T-helper 9 cell (primary cell): ENCODE results near the gene KLK11.

Source experiments
- DNase-seq: peaks from one replicate; pipeline ENCODE4 v3.0.0-alpha.2; 2020

The KLK11 gene

DNA sequence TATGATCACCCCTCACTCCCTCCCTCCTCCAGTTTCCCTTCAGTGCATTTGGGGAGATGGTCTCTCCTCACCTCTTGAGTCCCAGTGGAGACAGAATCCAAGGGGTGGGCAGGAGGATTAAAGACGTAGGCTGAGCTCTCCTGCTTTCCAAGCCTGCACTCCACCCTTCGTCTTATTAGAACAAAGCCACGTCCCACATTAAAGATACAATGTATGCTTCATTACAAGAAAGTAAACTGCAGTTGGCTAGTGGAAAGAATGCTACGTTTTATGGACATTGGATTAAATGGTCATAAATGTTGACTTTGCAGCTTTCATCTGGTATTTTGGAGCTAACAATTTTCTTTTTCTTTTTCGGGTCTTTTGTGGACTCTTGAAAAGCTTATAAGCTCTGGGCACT, 1.5 kb upstream of the KLK11 start:
- DNase-seq = no peak

DNA sequence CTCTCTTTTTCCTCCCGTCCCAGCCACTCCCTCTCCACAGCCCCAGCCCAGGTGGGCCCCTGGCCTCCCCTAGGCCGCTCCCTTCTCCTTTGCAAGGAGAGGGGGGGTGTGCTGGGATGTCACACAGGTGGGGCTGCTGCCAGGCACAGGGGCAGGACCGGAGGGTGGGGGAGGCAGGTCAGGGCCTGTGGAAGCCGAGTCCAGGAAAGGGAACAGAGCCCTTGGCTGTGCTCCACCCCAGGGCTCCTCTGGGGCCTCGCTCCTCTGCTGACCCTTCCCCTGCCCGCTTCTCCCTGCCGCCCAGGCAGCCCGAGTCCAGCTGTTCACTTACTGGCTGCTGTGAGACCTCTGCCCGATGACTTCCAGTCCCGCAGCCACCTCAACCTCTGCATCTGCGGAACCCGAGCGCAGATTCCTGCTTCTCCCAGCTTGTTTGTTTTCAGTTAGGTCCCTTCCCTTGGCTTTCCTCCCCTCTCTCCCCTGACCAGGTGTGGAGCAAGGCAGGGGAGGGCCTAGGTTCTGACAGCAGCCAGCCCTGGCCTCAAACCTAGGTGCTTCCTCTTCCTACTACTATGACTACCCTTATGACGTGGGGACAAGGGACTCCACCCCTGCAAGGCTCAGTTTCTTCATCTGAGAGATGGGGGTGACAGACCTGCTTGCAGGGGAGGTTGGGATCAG, 850 bp upstream of the KLK11 start:
- no peak for DNase-seq

DNA sequence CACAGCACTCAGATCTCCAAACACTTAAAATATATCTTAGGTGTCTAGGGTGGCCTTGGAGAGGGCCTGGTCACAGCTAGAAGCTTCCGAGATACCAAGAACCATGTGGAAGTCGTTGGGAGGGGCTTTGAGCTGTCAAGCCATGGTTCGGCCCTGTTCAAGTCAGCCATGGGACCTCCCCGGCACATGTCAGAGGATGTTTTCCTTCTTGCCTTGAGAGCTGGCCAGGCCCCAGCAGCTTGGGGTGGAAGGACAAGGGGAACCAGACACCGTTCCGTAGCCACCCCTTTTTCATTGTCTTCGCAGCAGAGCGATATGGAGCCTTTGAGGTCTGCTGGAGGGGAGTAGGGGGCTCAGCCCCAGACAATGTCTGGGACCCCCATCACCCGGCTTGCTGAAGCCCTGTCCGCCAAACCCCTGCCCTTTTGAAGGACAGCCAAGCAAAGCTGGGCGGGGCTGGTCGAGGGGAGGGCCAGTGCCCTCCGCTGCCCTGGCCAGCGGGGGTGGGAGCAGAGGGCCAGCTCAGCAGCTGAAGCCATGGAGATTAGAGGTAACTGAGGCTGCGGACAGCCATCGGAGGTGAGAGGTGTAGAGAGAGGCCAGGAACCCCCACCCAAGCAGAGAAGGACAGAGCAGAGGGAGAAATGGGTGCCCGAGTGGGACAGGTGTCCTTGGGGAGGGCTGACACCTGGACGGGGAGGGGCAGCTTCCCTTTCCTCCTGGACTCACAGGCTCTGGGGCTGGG, 435 bp downstream of the KLK11 start:
- DNase-seq = no peak

DNA sequence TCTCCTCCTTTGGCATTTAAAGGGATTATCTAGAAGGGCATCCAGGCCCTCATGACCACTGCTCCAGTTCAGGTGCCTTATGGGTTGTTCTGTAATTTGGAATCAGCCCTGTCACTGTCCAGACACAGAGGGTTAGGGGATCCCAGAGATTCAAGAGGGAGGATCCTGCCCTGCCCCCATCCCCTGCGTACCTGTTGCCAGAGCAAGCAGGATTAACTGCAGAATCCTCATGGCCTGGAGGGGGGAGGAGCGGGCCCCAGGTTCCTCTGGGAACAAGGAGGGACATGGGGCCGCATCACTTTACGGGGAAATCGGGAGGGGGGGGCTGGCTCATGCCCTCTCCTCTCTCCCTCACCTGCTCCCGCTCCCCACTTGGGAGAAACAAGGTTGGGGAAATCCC, 1.0 kb downstream of the KLK11 start:
- DNase-seq = no peak

GRCh38 chr19:51024924-51025323, 1.5 kb downstream of the KLK11 start:
- DNase-seq = no peak

GRCh38 chr19:51023946-51024345, 2.5 kb downstream of the KLK11 start:
- no peak for DNase-seq

- DNase-seq = no peak
Measured at GRCh38 chr19:51022526-51022925, 3.9 kb downstream of the KLK11 start.

DNA sequence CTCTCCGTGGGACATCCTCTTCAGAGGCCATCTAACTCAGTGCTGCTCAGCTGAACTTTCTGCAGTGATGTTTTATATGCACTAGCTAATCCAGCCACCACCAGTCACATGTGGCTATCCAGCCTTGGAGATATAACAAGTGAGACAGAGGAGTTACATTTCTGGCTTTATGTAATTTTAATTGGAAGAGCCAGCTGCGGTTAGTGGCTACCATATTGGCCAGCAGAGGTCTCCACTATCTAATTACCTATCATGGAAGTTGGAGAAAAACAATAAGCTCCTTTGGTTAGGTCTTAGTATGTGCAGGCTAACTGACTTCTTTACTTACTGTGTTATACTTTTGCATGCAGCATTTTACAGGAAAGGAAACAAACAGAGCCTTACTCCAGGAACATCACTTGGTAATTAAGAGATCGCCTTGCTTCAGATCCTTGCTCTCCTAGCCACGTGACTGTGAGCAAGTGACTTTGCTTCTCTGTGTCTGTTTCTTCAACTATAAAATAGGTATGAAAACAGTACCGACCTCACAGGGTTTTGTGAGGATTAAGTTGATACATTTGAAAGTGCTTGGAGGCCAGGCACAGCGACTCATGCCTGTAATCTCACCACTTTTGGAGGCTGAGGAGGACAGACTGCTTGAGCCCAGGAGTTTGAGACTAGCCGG, 5.3 kb downstream of the KLK11 start:
- no peak for DNase-seq

GRCh38 chr19:51019544-51019925, 6.9 kb downstream of the KLK11 start, which contains the start of gene KLK10:
TSS of gene KLK10 (minus strand) at chr19:51019709. CDS start at chr19:51019130, 579 bp downstream.
- no peak for DNase-seq

- DNase-seq = no peak
Measured at GRCh38 chr19:51018745-51019543, 7.5 kb downstream of the KLK11 start.

DNA sequence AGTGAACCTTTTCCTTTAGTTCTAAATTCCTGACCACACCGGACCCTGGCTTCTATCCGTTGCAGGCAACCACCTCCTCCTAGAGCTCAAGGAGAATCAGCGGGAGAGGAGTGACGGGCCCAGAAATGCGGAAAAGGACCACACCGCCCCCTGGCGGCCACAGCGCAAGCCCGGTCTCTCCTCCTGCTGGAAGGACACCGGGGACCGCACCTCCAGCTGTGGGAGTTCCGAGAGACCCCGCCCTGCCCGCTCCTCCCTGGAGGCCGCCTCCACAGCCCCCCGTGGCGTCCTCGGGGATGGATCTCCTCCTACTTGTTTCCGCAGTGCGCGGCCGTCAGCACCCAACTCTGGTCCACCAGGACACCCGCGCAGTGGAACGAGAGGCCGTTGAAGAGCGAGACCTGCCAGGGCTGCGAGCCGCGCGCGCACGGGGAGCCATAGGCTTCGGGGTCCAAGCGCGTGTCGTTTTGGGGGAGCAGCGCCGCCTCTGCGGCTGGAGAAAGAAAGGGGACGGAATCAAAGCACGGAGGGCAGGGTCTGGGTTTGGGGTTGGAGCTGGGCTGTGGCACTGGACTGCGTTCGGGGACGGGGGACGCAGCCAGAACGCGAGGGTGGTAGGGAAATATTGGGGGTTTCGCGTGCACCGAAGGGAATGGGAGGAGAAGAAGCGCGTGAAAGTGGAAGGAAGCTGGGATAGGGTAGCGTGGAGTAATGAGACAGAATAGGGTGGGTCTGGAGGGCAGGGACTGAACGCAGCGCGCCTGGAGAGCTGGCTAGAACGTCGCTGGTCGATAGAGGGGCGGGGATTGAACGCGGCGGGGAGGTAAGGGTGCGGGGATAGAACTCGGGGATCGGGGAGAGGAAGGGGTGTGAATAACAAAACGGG, 9.4 kb downstream of the KLK11 start:
- DNase-seq = peak; percentile 23

DNA sequence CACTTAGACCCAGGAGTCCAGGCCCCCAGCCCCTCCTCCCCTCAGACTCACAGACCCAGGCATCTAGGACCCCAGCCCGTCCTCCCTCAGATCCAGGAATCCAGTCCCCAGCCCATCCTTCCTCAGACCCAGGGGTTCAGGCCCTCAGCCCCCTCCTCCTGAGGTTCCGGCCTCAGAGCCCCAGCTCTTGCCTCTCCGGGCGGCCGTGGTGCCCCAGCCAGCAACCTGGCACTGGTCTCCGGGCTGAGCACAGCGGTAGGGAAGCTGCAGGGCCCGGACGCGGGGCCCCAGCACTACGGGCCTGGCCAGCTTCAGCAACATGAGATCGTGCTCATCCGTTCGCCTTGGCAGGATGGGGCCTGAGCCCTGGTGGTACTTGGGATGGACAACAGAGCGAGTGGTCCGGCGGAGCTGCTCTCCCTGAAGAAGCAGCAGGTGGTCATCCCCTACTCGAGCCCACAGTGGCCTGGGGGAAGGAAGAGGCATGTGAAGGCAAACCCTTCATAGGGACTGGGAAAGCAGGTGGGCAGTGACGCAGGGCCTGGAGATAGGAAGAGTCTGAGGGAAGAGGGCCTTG, 10.6 kb downstream of the KLK11 start:
- no peak for DNase-seq

DNA sequence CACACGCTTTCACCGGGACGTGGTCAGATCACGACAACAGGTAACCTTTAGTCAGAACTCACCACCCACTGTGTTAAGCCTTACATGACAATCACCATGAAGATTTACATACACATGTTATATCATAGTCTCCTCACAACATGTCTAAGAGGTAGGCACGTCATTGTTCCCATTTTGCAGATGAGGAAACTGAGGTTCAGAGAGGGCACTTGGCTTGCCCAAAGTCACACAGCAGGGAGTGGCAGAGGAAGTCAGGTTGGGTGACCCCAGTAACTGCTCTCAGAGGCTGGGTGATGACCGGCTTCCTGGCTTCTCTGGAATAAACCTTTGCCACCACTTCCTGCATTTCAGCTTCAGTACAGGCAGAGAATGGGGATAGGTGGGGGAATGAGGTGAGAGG, 12.2 kb downstream of the KLK11 start:
- no peak for DNase-seq

- no peak for DNase-seq
Measured at GRCh38 chr19:51012661-51013190, 13.7 kb downstream of the KLK11 start.

GRCh38 chr19:51010066-51010795, 16.2 kb downstream of the KLK11 start:
- no peak for DNase-seq

DNA sequence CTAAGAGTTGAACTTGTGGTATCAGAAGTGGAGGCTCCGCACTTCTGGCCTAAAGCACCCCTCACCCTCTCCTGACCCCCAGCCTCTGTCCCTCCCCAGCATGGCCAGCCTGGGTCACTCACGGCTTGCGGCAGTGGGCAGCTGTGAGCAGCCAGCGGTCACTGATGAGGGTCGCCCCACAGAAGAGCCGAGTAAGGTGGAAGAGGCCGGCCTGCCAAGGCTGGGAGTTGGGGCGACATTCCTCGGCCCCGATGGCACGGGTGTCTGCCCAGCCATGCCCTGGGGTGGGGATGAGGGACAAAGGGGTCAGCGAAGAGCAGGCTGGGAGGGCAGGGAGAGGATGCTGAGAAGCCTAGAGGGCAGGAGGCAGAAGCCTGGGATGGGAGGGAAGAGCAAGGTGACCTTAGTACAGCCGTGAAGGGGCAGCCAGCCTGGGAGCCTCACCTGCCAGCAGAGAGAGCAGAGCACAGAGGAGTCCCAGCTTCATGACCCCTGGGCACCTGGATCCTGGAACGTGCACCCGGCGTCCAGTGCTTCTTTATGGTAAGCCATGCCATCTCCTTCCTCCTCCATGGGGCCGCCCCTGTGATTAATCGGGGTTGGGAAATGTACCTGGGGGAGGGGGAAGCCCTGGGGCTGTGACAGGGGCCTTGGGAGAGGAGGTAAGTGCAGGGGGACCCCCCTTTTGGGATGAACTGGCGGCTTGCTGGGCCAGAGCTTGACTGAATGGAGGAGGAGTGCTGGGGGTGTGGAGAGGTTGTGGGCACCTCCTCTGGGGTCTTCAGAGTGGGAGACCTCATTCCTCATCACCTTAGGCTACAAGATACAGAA, 17.1 kb downstream of the KLK11 start:
- DNase-seq = no peak

- no peak for DNase-seq
Measured at GRCh38 chr19:51007488-51007887, 18.9 kb downstream of the KLK11 start.

- no peak for DNase-seq
Measured at GRCh38 chr19:51006406-51006805, 20.0 kb downstream of the KLK11 start.

DNA sequence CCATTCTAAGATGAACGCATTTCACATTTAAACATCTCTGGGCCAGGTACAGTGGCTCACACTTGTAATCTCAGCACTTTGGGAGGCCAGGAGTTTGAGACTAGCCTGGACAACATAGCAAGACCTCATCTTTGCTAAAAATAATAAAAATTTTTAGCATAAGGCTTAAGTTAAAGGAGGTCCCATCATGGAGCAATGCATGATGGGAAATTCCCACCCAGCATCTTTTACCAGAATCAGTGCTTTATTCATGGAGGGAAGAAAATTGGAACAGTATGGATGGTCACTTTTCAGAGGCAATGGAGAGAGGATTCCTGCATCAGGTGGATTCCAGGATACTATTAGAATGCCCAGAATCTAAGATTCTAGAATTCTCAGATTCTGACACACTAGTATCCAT, 21.2 kb downstream of the KLK11 start:
- no peak for DNase-seq

GRCh38 chr19:51003316-51003715, 23.1 kb downstream of the KLK11 start:
- DNase-seq = no peak
